Activated CD8-positive, alpha-beta memory T cell treated with anti-CD3 and anti-CD28 coated beads, Interleukin-2, amount 50 U/mL, for 24 hours (primary cell): ENCODE results near the gene UTP25.
"Not testable (repeated sequence)": the region's sequence is repeated elsewhere in the genome, so short reads cannot be mapped to it uniquely, and the experiment has no call there.

ENCODE experiments used
- DNase-seq: peaks from one replicate; pipeline ENCODE4 v3.0.0-alpha.2; 2020; ENCODE audit errors: extremely low read depth

The UTP25 gene

DNA sequence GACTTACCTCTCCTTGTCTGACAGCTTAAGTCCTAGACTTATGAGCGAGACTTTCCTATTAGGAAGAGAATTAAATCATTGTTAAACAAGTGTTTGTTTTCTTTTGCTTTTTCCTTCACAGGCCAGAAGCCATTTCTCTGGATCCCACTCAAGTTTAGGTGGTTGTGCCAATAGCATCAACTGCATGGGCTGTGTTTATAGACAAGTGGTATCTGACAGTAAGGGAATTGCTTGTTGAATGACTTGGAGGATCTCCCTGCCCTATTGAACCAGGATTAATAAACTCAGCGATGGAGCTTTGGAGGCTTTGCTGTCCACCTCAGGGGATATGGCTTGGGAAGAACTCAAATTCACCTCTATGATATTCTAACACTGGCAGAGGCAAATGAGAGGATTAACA lies 43.7 kb downstream of the UTP25 start:
- no peak for DNase-seq

- no peak for DNase-seq
Observed at GRCh38 chr1:209873067-209873799, 45.5 kb downstream of the UTP25 start.

GRCh38 chr1:209875515-209875914 lies 47.7 kb downstream of the UTP25 start:
- no peak for DNase-seq

DNA sequence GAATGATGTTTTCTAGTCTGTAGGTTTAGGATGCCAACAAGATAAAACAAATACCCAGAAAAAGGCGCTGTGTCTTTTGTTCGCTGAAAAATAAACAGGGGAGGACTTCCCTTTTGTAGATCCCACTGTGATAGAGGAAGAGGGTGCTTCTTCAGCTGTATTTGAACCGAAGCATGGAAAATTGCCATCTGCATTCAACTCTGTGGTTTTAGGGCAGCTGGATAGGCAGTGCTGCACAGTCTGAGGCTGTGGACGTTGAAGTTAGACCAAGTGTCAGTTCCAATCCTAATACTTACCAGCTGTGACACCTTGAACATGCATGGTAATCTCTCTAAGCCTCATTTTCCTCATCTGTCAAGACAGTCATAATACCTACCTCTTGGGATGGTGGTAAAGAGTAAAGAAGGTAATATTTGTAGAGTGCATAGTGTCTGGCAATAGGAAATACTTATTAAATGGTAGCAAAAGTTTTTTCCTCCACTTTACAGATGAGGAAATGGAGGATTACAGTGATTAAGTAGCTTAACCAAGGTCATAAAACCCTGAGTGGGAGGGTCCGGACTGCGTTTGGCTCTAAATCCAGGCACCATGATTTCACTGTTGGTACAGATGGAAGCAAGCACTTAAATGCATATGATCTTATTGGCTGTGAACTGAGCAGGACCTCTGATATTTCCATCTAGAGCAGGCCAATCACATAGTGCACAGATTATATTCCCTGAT lies 48.5 kb downstream of the UTP25 start:
- no peak for DNase-seq

GRCh38 chr1:209877087-209877764 lies 49.5 kb downstream of the UTP25 start:
- DNase-seq, result no peak

DNA sequence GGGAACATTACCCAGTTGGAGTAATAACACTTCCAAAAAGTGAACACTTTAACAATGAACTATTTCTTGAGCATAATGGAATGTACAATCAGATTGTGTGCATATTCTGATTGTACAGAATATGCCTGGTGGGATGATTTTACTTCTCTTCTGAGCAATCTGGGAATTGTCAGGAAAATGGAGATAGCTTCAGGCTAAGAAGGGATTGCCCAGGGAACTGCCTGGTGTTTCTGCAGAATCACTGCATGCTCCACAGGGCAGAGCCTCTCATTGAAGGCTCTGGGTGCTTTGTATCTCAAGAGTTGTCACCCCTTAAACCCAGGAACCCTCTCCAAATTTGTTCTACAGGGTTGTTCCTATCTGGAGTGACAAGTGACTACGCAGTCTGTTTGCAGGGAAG lies 51.2 kb downstream of the UTP25 start:
- no peak for DNase-seq

- DNase-seq, result no peak
Observed at GRCh38 chr1:209879539-209879938, 51.8 kb downstream of the UTP25 start.

DNA sequence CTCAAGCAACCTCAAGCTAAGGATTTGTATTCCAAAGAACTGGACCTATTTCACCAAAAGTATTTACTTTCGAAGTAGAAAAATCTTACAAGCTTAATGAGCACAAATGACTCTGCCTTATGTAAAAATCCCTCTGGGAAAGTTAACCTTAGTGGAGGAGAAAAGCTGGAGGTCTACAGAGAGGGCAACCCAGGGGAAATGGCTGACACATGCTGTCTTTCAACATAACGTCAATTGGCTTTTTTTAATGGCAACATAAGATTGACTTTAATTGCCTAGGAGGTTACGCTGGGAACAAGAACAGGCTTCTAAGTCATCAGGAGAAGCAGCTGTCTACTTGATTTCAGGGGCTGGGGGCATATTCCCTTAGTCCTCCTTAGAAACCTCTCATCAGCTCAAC lies 52.3 kb downstream of the UTP25 start:
- no peak for DNase-seq

- no peak for DNase-seq
Observed at GRCh38 chr1:209881619-209882018, 53.8 kb downstream of the UTP25 start.

GRCh38 chr1:209882286-209882685 lies 54.5 kb downstream of the UTP25 start:
- no peak for DNase-seq

- DNase-seq, result no peak
Observed at GRCh38 chr1:209882942-209883340, 55.2 kb downstream of the UTP25 start.

- no peak for DNase-seq
Observed at GRCh38 chr1:209883341-209883971, 55.7 kb downstream of the UTP25 start.

DNA sequence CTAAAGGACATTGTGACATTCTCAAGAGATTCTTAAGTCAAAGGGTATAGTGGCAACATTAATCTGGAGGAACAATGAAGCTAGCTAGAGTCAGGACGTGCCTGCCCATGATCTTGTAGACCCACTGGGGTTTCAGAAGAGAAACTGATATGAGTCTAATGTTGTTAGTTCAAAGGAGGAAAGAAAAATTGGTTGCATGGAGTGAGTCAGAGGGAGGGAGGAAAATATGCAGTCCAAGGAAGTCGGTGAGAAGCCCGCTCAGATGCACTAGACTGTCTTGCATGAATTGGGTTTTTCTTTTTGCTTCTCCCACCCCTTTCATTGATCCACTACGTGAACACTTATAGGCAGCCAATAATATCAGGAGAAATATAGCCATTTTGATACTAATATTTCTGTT lies 56.5 kb downstream of the UTP25 start:
- no peak for DNase-seq

DNA sequence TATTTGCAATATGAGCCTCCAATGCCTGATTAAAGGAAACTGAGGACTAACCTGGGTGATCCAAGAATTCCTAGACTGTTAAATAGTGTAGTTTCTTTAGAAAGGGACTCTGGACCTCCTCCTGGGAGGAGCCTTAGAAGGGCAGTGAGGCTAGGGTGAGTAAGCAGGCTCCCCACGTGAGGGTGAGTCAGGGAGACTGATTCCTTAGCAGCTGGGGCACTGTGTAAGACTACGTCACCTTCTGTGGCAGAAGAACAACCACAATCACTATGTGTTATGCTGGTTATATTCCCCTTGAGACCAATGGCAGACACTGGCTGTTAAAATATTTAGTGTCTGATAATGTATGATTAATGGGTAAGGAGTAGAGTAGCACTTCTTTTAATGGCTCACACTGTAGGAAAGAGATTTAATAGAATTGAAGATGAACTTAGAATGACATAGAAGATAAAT lies 56.9 kb downstream of the UTP25 start:
- DNase-seq, result peak; percentile 19

- no peak for DNase-seq
Observed at GRCh38 chr1:209885403-209886218, 57.8 kb downstream of the UTP25 start.

- DNase-seq, result no peak
Observed at GRCh38 chr1:209886219-209886536, 58.4 kb downstream of the UTP25 start.

GRCh38 chr1:209888291-209889076 lies 60.7 kb downstream of the UTP25 start:
- DNase-seq, result not testable (repeated sequence)

GRCh38 chr1:209889077-209889418 lies 61.3 kb downstream of the UTP25 start:
- DNase-seq, result no peak

DNA sequence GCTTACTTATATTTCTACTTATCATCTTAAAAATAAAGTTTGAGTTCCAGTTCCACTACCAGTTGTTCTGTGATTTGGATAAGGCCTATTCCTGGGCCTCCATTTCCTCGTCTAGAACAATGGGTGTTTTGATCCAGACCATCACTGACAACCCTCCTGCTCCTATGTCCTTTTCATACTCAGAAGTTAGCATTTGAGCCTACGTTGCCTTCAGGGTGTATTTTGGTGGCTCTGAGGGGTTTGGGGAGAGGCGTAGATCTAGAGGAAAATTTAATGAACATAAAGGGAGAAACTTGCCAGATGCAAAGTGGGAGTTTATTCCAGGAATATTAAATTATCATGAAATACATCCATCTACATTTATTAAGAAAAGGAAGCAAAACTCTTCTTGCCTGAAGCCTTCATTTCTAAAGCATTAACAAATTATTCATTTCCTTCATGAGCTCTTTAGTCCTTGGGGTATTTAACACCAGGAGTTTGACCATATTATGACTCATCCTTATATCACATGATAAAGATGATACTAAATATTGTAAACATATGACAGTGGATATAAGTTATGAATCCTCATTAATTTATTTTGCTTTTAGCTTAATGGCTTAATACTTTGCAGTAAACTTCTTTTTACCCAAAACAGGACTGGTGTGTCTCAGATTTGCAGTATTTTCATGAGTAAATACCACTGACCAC lies 63.0 kb downstream of the UTP25 start:
- no peak for DNase-seq

DNA sequence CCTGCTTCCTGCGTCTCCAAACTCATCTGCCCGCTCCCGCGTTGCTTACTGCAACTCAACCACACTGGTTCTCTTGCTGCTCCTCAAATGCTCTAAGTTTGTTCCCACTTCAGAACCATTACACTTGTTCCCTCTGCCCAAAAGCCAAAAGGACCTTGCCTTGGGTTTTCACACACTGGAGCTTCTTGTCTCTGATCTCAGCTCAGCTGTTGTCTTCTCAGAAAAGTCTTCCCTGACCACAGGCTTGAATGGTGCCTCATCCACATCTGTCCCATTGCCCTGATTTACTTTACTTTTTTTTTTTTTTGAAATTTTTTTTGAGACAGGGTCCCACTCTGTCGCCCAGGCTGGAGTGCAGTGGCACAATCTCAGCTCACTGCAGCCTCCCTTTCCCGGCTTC lies 66.0 kb downstream of the UTP25 start:
- DNase-seq, result no peak
